CD4-positive, CD25-positive, alpha-beta regulatory T cell (primary cell): Measurements from ENCODE around the gene CCS. TPM values are rescaled to one million over a fixed set of nuclear protein-coding genes. Genes with fewer than 3 reads are reported as not detected.
A peak's percentile ranks its signal among the peaks of the same experiment; 100 is the strongest.

Experiments used
- ATAC-seq, 2 donors: fragments of 150-1000 bp; cut with Tn5 transposase; one replicate each; pipeline ENCODE4 v1.10.0; 2021; ENCODE audit warnings: low read depth in 2 of 2, moderate number of reproducible peaks in 2 of 2, moderate library complexity in 1 of 2
- DNase-seq, 3 donors: peaks; one replicate each; pipeline versions ENCODE4 v3.0.0 to v3.0.0-alpha.2; 2012 to 2022; ENCODE audit warnings: mixed read lengths in 1 of 3
- H3K27ac ChIP-seq: one replicate; pipeline ENCODE4 v1.7.0; 2013; ENCODE audit warnings: mild to moderate bottlenecking, low read length; ENCODE audit not compliant: insufficient read depth, poor library complexity, severe bottlenecking
- H3K27me3 ChIP-seq: one replicate; pipeline ENCODE4 v1.7.0; 2013; ENCODE audit warnings: low read length; ENCODE audit not compliant: control insufficient read depth, insufficient read depth
- H3K36me3 ChIP-seq: one replicate; pipeline ENCODE4 v1.7.0; 2013; ENCODE audit warnings: mild to moderate bottlenecking, low read length, moderate library complexity; ENCODE audit not compliant: control insufficient read depth, insufficient read depth
- H3K4me1 ChIP-seq: 2 replicates; pipeline ENCODE4 v1.7.0; 2013; ENCODE audit warnings: mild to moderate bottlenecking, low read length; ENCODE audit not compliant: insufficient read depth, control insufficient read depth, poor library complexity, severe bottlenecking
- H3K4me3 ChIP-seq: one replicate; pipeline ENCODE4 v1.7.0; 2013; ENCODE audit warnings: low read depth, mild to moderate bottlenecking, low read length, moderate library complexity
- H3K9me3 ChIP-seq, 2 experiments: 1 replicate in 1 of 2; 2 replicates in 1 of 2; pipeline ENCODE4 v1.7.0; 2013; ENCODE audit warnings: low read length in 2 of 2, mild to moderate bottlenecking in 1 of 2, moderate library complexity in 1 of 2; ENCODE audit not compliant: control insufficient read depth in 2 of 2
- H3K27ac Mint-ChIP-seq, 3 donors: one replicate each; pipeline ENCODE4 v1.8.0; 2020 to 2022; ENCODE audit warnings: mild to moderate bottlenecking in 3 of 3, mixed read lengths in 3 of 3, moderate library complexity in 2 of 3
- H3K27me3 Mint-ChIP-seq: one replicate; pipeline ENCODE4 v1.8.0; 2022; ENCODE audit warnings: mild to moderate bottlenecking, mixed read lengths
- H3K36me3 Mint-ChIP-seq: one replicate; pipeline ENCODE4 v1.8.0; 2020; ENCODE audit warnings: mixed read lengths
- H3K4me1 Mint-ChIP-seq, 4 donors: one replicate each; pipeline ENCODE4 v1.8.0; 2020 to 2022; ENCODE audit warnings: mixed read lengths in 4 of 4, mild to moderate bottlenecking in 1 of 4
- H3K4me3 Mint-ChIP-seq, 4 donors: one replicate each; pipeline ENCODE4 v1.8.0; 2020 to 2022; ENCODE audit warnings: mild to moderate bottlenecking in 4 of 4, mixed read lengths in 4 of 4, moderate library complexity in 3 of 4
- H3K9me3 Mint-ChIP-seq, 7 donors: one replicate each; pipeline ENCODE4 v1.8.0; 2020 to 2022; ENCODE audit warnings: mixed read lengths in 7 of 7, mild to moderate bottlenecking in 3 of 7, moderate library complexity in 2 of 7
- polyA plus RNA-seq, 4 donors: library from polyadenylated mRNA; unstranded; fragments of 300-500 nt; fragmentation: Illumina TruSeq; gene quantifications; one replicate each; pipeline ENCODE4 v1.2.3, GENCODE V29; 2021
- total RNA-seq: library from RNA; stranded (reverse); gene quantifications from one replicate; pipeline ENCODE4 v1.2.3, GENCODE V29; 2022

The CCS gene
- total and polyA plus RNA-seq, 5 donors from 2014 or later, result 31.0 to 37.8 (median 34.2) TPM

DNA sequence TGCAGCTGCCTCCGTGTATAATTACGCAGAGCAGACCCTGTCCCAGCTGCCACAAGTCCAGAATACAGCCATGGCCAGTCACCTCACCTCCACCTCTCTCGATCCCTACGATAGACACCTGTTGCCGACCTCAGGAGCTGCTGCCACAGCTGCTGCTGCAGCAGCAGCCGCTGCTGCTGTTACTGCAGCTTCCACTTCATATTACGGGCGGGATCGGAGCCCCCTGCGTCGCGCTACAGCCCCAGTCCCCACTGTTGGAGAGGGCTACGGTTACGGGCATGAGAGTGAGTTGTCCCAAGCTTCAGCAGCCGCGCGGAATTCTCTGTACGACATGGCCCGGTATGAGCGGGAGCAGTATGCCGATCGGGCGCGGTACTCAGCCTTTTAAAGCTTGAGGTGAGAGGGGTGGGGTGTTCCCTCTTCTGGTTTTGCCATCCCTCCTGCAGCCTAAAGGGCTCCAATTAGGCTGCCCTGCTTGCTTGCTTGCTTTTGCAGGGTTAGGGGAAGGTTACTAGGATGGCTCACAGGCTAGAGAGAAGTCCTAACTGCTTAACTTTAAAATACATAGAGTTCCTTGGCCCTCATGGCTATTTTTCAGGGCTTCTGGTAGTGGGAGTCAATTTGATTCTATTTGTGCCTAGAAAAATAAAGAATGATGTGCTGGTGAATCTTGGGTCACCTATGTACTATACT lies 50.9 kb downstream of the CCS start:
- H3K36me3 ChIP-seq, result peaks cover 82% of the 10 kb centered on the region
- H3K27ac ChIP-seq, result no peak overlapping the region
- peaks cover 76% of the 10 kb centered on the region for H3K36me3 Mint-ChIP-seq
- no peak overlapping the region for H3K27ac Mint-ChIP-seq
- ATAC-seq, result no peak
- peak overlapping the region; percentile 78 to 100 (median 94) for H3K4me3 Mint-ChIP-seq
- H3K4me1 Mint-ChIP-seq, result peaks cover 49 to 89% (median 79%) of the 10 kb centered on the region in 4 donors
- DNase-seq, result no peak
- H3K9me3 ChIP-seq, result no peaks in the 10 kb centered on the region
- peaks cover 79% of the 10 kb centered on the region for H3K4me1 ChIP-seq
- peak overlapping the region; percentile 64 for H3K4me3 ChIP-seq
- no peaks in the 10 kb centered on the region for H3K27me3 ChIP-seq
- no peaks in the 10 kb centered on the region for H3K27me3 Mint-ChIP-seq
- H3K9me3 Mint-ChIP-seq, result peaks cover 0 to 2% (median 0%) of the 10 kb centered on the region in 7 donors

DNA sequence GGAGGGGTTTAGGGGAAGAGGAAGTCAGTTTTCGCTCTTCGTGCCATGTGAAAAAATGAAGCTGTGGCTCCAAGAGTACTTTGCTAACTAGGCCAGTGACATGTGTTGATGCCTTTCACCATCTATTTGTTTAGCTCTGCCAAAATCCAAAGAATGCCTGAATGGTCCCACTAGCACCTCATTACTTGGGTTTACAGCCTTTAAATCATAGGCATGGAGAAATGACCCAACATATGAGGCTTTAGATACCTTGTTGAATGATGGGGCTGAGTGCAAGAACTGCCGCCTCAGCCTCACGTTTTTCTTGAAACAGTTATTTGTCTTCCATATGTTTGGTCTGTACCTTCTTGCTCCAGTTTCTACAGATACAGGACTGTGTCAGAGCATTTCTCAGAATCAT lies 53.8 kb downstream of the CCS start:
- Mint-ChIP-seq H3K36me3 (peaks cover 62% of the 10 kb centered on the region), H3K4me1 (peaks cover 47 to 84% (median 72%) of the 10 kb centered on the region in 4 donors), H3K27ac (peak overlapping the region in 1 of 3 donors; percentile 27), H3K4me3 (peak overlapping the region in 2 of 4 donors; percentile 59 to 87), H3K27me3 (no peaks in the 10 kb centered on the region), H3K9me3 (peaks cover 0 to 2% (median 0%) of the 10 kb centered on the region in 7 donors)
- Histone ChIP-seq H3K4me1 (peaks cover 67% of the 10 kb centered on the region), H3K4me3 (peak overlapping the region; percentile 35), H3K27ac (no peak overlapping the region), H3K36me3 (peaks cover 79% of the 10 kb centered on the region), H3K9me3 (no peaks in the 10 kb centered on the region), H3K27me3 (no peaks in the 10 kb centered on the region)
- DNase-seq (no peak), ATAC-seq (no peak)

DNA sequence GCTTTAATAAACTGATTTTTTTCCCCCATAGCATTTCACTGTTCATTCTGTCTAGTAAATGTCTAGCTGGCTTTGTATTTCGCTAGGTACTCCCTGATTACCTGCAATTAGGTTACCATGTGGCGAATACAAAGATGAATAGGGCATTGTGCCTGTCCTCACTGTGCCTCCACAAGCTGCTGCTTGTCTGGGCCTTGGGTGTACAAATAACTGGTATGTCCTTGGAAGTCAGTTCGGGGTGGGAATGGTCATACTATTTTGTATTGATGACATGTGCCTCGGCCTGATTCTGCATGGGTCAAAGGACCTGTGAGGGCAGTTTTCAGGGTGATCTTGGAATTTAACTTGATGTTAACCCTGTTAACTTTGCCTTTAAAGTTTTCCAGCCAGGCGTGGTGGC lies 56.9 kb downstream of the CCS start:
- no peaks in the 10 kb centered on the region for H3K9me3 ChIP-seq
- peaks cover 62% of the 10 kb centered on the region for H3K36me3 ChIP-seq
- H3K27me3 ChIP-seq, result no peaks in the 10 kb centered on the region
- H3K4me3 ChIP-seq, result no peak overlapping the region
- Mint-ChIP-seq H3K4me1 (peaks cover 31 to 70% (median 58%) of the 10 kb centered on the region in 4 donors), H3K36me3 (peaks cover 47% of the 10 kb centered on the region), H3K27ac (peak overlapping the region in 2 of 3 donors; percentile 23 to 25), H3K9me3 (peaks cover 0 to 2% (median 0%) of the 10 kb centered on the region in 7 donors), H3K4me3 (no peak overlapping the region), H3K27me3 (no peaks in the 10 kb centered on the region)
- DNase-seq (no peak), ATAC-seq (no peak)
- peaks cover 36% of the 10 kb centered on the region for H3K4me1 ChIP-seq
- no peak overlapping the region for H3K27ac ChIP-seq

DNA sequence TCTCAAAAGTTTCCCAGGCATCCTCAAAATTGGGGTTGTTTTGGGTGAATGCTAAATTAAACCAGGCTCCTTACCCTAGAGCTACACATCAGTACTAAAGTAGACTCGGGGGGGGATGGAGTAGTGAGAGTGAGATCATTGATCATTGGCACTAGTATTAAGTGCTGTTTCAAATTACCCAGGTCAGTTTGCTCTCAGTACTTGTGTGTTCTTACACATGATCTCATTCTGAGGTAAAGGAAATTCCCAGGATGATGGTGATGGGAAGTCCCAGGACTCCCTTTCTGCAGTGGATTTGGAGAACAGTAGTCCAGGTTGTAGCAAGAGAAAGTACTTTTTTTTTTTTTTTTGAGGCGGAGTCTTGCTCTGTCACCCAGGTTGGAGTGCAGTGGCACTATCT lies 58.0 kb downstream of the CCS start:
- peaks cover 40% of the 10 kb centered on the region for H3K36me3 Mint-ChIP-seq
- Histone ChIP-seq H3K4me3 (no peak overlapping the region), H3K27me3 (no peaks in the 10 kb centered on the region), H3K4me1 (peaks cover 25% of the 10 kb centered on the region), H3K9me3 (no peaks in the 10 kb centered on the region), H3K36me3 (peaks cover 51% of the 10 kb centered on the region), H3K27ac (no peak overlapping the region)
- H3K4me3 Mint-ChIP-seq, result peak overlapping the region in 1 of 4 donors; percentile 21
- H3K27me3 Mint-ChIP-seq, result no peaks in the 10 kb centered on the region
- peaks cover 23 to 64% (median 46%) of the 10 kb centered on the region in 4 donors for H3K4me1 Mint-ChIP-seq
- H3K9me3 Mint-ChIP-seq, result peaks cover 0 to under 1% (median 0%) of the 10 kb centered on the region in 7 donors
- no peak overlapping the region for H3K27ac Mint-ChIP-seq
- ATAC-seq, result no peak
- DNase-seq, result no peak

DNA sequence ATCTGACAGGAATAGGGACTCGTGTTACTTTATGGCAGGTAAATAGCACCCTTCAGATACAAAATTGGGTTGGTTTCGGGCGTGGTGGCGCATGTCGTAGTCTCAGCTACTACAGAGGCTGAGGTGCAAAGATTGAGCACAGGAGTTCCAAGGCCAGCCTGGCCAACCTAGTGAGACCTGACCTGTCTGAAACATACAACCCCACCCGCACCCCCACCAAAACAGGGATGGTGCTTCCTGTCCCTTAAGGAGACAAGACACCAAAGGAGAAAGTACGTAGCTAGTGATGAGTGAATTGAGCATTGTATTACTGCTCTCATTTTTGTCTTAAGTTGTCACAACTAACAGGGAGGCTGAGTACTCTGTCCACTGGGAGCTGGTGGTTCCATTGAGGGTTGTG lies 59.7 kb downstream of the CCS start:
- Histone ChIP-seq H3K36me3 (peaks cover 45% of the 10 kb centered on the region), H3K4me3 (no peak overlapping the region), H3K27me3 (no peaks in the 10 kb centered on the region), H3K27ac (no peak overlapping the region), H3K4me1 (peaks cover 10% of the 10 kb centered on the region), H3K9me3 (no peaks in the 10 kb centered on the region)
- ATAC-seq, result no peak
- no peaks in the 10 kb centered on the region for H3K9me3 Mint-ChIP-seq
- H3K27ac Mint-ChIP-seq, result peak overlapping the region in 2 of 3 donors; percentile 15 to 38
- no peaks in the 10 kb centered on the region for H3K27me3 Mint-ChIP-seq
- no peak for DNase-seq
- H3K4me1 Mint-ChIP-seq, result peaks cover 7 to 48% (median 31%) of the 10 kb centered on the region in 4 donors
- peaks cover 27% of the 10 kb centered on the region for H3K36me3 Mint-ChIP-seq
- no peak overlapping the region for H3K4me3 Mint-ChIP-seq

DNA sequence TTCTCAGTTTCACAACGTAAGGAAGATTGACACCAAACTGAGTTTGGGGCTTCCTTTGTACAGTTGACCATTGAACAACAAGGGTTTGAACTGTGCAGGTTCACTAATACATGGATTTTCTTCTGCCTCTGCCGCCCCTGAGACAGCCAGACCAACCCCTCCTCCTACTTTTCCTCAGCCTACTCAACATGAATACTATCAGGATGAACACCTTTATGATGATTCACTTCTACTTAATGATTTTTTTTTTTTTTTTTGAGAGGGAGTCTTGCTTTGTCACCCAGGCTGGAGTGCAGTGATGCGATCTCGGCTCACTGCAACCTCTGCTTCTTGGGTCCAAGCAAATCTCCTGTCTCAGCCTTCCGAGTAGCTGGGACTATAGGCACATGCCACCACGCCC lies 60.1 kb downstream of the CCS start:
- Mint-ChIP-seq H3K36me3 (peaks cover 26% of the 10 kb centered on the region), H3K27me3 (no peaks in the 10 kb centered on the region), H3K9me3 (no peaks in the 10 kb centered on the region), H3K4me3 (peak overlapping the region in 1 of 4 donors; percentile 54), H3K27ac (peak overlapping the region in 2 of 3 donors; percentile 15 to 38), H3K4me1 (peaks cover 6 to 46% (median 29%) of the 10 kb centered on the region in 4 donors)
- no peak for ATAC-seq
- Histone ChIP-seq H3K4me3 (no peak overlapping the region), H3K4me1 (peaks cover 10% of the 10 kb centered on the region), H3K9me3 (no peaks in the 10 kb centered on the region), H3K27ac (no peak overlapping the region), H3K27me3 (no peaks in the 10 kb centered on the region), H3K36me3 (peaks cover 46% of the 10 kb centered on the region)
- DNase-seq, result no peak

Other genes starting within 250 kb of the CCS start
- 53.4 TPM for gene BRMS1, start 248.1 kb upstream of the CCS start, total RNA-seq
- gene BRMS1, start 248.1 kb upstream of the CCS start, polyA plus RNA-seq, result 10 to 100 TPM; 74.7 to 90.4 (median 82.5) TPM
- 3.5 TPM for gene B4GAT1, start 245.6 kb upstream of the CCS start, total RNA-seq
- gene B4GAT1, start 245.6 kb upstream of the CCS start, polyA plus RNA-seq, result 10 to 100 TPM in 3 of 4 donors, 1 to 10 TPM in 1; 8.4 to 15.1 (median 12.3) TPM
- 3.4 TPM for gene SLC29A2, start 221.4 kb upstream of the CCS start, total RNA-seq
- gene SLC29A2, start 221.4 kb upstream of the CCS start, polyA plus RNA-seq, result 1 to 10 TPM in 3 of 4 donors, under 1 TPM in 1; 0.83 to 2.3 (median 1.6) TPM
- gene NPAS4, start 172.2 kb upstream of the CCS start, total RNA-seq, result not detected
- gene NPAS4, start 172.2 kb upstream of the CCS start, polyA plus RNA-seq, result not detected
- 22.7 TPM for gene MRPL11, start 154.3 kb upstream of the CCS start, total RNA-seq
- gene MRPL11, start 154.3 kb upstream of the CCS start, polyA plus RNA-seq, result 10 to 100 TPM; 80.4 to 96.9 (median 84.5) TPM
- gene PELI3, start 126.3 kb upstream of the CCS start, total RNA-seq, result 9.6 TPM
- gene PELI3, start 126.3 kb upstream of the CCS start, polyA plus RNA-seq, result 1 to 10 TPM; 4.4 to 9.3 (median 5.7) TPM
- gene DPP3, start 112.8 kb upstream of the CCS start, total RNA-seq, result 29.5 TPM
- gene DPP3, start 112.8 kb upstream of the CCS start, polyA plus RNA-seq, result 10 to 100 TPM; 27.1 to 38.7 (median 32.8) TPM
- gene BBS1, start 82.5 kb upstream of the CCS start, total RNA-seq, result 16.4 TPM
- gene BBS1, start 82.5 kb upstream of the CCS start, polyA plus RNA-seq, result 1 to 10 TPM; 5.6 to 9.4 (median 7.0) TPM
- gene ZDHHC24, start 47.1 kb upstream of the CCS start, total RNA-seq, result 15.5 TPM
- 10 to 100 TPM; 14.1 to 20.6 (median 15.0) TPM for gene ZDHHC24, start 47.1 kb upstream of the CCS start, polyA plus RNA-seq
- not detected for gene ACTN3, start 46.3 kb upstream of the CCS start, total RNA-seq
- not detected for gene ACTN3, start 46.3 kb upstream of the CCS start, polyA plus RNA-seq
- gene CTSF, start 24.6 kb upstream of the CCS start, total RNA-seq, result 6.9 TPM
- gene CTSF, start 24.6 kb upstream of the CCS start, polyA plus RNA-seq, result 10 to 100 TPM; 17.3 to 28.6 (median 17.9) TPM
- 0.35 TPM for gene CCDC87, start 122 bp upstream of the CCS start, total RNA-seq
- not detected for gene CCDC87, start 122 bp upstream of the CCS start, polyA plus RNA-seq
- gene RBM14, start 23.4 kb downstream of the CCS start, total RNA-seq, result 233 TPM
- 10 to 100 TPM; 56.7 to 76.9 (median 69.2) TPM for gene RBM14, start 23.4 kb downstream of the CCS start, polyA plus RNA-seq
- 201 TPM for gene RBM4, start 45.5 kb downstream of the CCS start, total RNA-seq
- gene RBM4, start 45.5 kb downstream of the CCS start, polyA plus RNA-seq, result 100 to 1,000 TPM; 286 to 306 (median 295) TPM
- 10.0 TPM for gene RBM4B, start 84.7 kb downstream of the CCS start, total RNA-seq
- 10 to 100 TPM; 12.6 to 17.6 (median 15.3) TPM for gene RBM4B, start 84.7 kb downstream of the CCS start, polyA plus RNA-seq
- gene SPTBN2, start 136.0 kb downstream of the CCS start, total RNA-seq, result 0.52 TPM
- gene SPTBN2, start 136.0 kb downstream of the CCS start, polyA plus RNA-seq, result not detected